Upper lobe of left lung (tissue), 6 donors: ENCODE data around the gene DLX4. TPM values are rescaled to one million over a fixed set of nuclear protein-coding genes. Genes with fewer than 3 reads are reported as not detected.

Source experiments
- ATAC-seq, 2 donors: fragments of 200-7000 bp; cut with Tn5 transposase; one replicate each; pipeline ENCODE4 v1.9.1; 2022; ENCODE audit warnings: mild to moderate bottlenecking in 2 of 2, moderate library complexity in 2 of 2; ENCODE audit not compliant: low FRiP score in 2 of 2
- DNase-seq, 2 donors: peaks; one replicate each; pipeline ENCODE4 v3.0.0-alpha.2; 2019 to 2020
- H3K27ac ChIP-seq, 4 donors: fragments of 200-600 bp; sonication (generic); one replicate each; pipeline ENCODE4 v1.5.1; 2016 to 2019
- H3K27me3 ChIP-seq, 4 donors: fragments of 200-600 bp; sonication (generic); one replicate each; pipeline ENCODE4 v1.5.1; 2017 to 2019
- H3K36me3 ChIP-seq, 4 donors: fragments of 200-600 bp; sonication (generic); one replicate each; pipeline ENCODE4 v1.5.1; 2016 to 2019
- H3K4me1 ChIP-seq, 4 donors: fragments of 200-600 bp; sonication (generic); one replicate each; pipeline ENCODE4 v1.5.1; 2018 to 2019
- H3K4me3 ChIP-seq, 4 donors: fragments of 200-600 bp; sonication (generic); one replicate each; pipeline ENCODE4 v1.5.1; 2017 to 2019; ENCODE audit warnings: mild to moderate bottlenecking in 2 of 4, moderate library complexity in 1 of 4
- H3K9me3 ChIP-seq, 4 donors: fragments of 200-600 bp; sonication (generic); one replicate each; pipeline ENCODE4 v1.5.1; 2018 to 2019
- EP300 ChIP-seq, 4 donors: sonication (generic); formaldehyde crosslinking; IDR thresholded peaks; one replicate each; pipeline ENCODE4 v1.5.1; 2017; ENCODE audit warnings: antibody characterized with exemption in 4 of 4, control low read depth in 2 of 4
- POLR2A ChIP-seq, 4 donors: fragments of 450-650 bp; IDR thresholded peaks; one replicate each; pipeline ENCODE4 v1.5.1; 2016 to 2017; ENCODE audit warnings: antibody characterized with exemption in 4 of 4, mild to moderate bottlenecking in 2 of 4
- POLR2AphosphoS5 ChIP-seq, 2 donors: sonication (generic); formaldehyde crosslinking; IDR thresholded peaks; one replicate each; pipeline ENCODE4 v1.5.1; 2017; ENCODE audit warnings: antibody characterized with exemption in 2 of 2
- WGBS, 2 donors: methylation state at CpG; one replicate each; pipeline ENCODE4 v1.1.5; 2017 to 2018; 5-methylcytosine and 5-hydroxymethylcytosine counted together
- total RNA-seq, 6 donors: library from RNA; depleted of rRNA in 4 of 6; stranded (reverse); fragments of >200 nt in 4 of 6; gene quantifications; one replicate each; pipeline versions ENCODE4 v1.1.0 to v1.2.1, GENCODE V29; 2016 to 2021
- TF ChIP-seq, protein P1 (sequence below), 6 experiments: fragments of 450-650 bp in 4 of 6; fragments of 200-600 bp in 2 of 6; sonication (generic) in 2 of 6; IDR thresholded peaks; one replicate each; pipeline ENCODE4 v1.5.1; 2016 to 2019; ENCODE audit warnings: antibody characterized with exemption in 6 of 6
- donor health status: DM: no; HTN: no; CAD: no; lungs with moderate emphysema.
- donor health status: DM: no; HTN: yes; CAD: no; lungs with severe emphysema.

Gene DLX4
- total RNA-seq, 6 donors from 2014 or later, result 0.61 to 12.7 (median 2.5) TPM

DNA sequence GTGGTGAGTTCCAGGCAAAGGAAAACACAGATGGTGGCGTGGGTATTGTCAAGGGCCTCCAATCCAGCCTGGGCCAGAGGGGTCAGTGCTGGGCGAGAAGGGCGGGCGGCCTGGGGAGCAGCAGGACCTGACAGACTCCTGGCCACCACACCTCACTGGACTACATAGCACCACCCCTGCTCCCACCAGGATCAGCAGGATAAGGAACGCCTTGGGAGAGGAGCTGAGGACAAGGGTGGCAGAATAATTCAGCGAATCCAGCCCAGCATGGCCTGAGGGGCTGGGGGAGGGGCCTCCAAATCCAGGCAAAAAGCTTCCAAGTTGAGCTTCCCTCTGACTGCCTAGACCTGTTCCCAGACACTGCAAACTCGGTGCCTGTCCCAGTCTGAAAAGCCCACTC lies 6.5 kb downstream of the DLX4 start:
- Histone ChIP-seq H3K4me1 (peaks cover 10 to 21% (median 14%) of the 10 kb centered on the region in 4 donors), H3K9me3 (no peaks in the 10 kb centered on the region), H3K27me3 (peaks cover 0 to 36% (median 25%) of the 10 kb centered on the region in 4 donors), H3K4me3 (no peak overlapping the region), H3K36me3 (no peaks in the 10 kb centered on the region), H3K27ac (no peak overlapping the region)
- ATAC-seq, result no peak
- DNase-seq, result no peak
- TF ChIP-seq POLR2AphosphoS5 (IDR thresholded peaks at IDR 0.05), result no peak
- TF ChIP-seq, protein P1, sequence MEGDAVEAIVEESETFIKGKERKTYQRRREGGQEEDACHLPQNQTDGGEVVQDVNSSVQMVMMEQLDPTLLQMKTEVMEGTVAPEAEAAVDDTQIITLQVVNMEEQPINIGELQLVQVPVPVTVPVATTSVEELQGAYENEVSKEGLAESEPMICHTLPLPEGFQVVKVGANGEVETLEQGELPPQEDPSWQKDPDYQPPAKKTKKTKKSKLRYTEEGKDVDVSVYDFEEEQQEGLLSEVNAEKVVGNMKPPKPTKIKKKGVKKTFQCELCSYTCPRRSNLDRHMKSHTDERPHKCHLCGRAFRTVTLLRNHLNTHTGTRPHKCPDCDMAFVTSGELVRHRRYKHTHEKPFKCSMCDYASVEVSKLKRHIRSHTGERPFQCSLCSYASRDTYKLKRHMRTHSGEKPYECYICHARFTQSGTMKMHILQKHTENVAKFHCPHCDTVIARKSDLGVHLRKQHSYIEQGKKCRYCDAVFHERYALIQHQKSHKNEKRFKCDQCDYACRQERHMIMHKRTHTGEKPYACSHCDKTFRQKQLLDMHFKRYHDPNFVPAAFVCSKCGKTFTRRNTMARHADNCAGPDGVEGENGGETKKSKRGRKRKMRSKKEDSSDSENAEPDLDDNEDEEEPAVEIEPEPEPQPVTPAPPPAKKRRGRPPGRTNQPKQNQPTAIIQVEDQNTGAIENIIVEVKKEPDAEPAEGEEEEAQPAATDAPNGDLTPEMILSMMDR (IDR thresholded peaks at IDR 0.05), result no peak
- no peak for TF ChIP-seq EP300 (IDR thresholded peaks at IDR 0.05)
- TF ChIP-seq POLR2A (IDR thresholded peaks at IDR 0.05), result no peak
- 77 to 94% methylated on average over 6 to 7 of the region's 7 CpGs for WGBS, 2 donors

DNA sequence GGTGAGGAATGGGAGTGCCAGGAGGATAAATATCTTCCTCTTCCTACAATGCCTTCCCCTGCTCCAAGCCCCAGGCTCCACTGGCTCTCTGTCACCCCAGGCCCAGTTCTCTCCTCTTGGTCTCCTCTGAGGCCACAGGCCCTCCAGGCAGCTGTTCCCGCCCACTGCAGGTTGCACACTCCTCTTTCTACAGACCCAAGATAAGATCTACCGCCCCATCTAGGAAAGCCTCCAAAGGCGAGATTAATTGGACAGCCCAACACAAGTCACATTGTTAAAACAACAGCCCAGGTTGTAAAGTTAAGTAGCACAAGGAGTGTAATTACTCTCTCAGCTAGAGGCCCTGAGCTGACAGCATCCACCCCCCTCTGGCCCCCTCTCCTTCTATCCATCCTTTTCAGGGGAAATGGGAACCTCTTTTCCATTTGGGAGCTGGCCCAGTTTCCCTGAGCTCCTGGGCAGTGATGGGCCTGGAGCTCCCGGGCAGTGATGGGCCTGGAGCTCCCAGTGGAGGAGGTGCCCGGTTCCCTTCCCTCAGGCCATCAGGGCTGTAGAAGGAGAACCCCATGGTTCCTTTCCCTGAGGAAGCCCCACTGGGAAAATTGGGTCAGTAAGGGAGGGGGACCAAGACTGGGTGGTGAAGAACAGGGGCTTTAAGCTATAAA lies 7.3 kb downstream of the DLX4 start:
- WGBS, 2 donors, result 58 to 76% methylated on average over 5 of the region's 5 CpGs
- no peak for ATAC-seq
- no peak overlapping the region for H3K27ac ChIP-seq
- no peak overlapping the region for H3K4me3 ChIP-seq
- H3K4me1 ChIP-seq, result peaks cover 10 to 20% (median 14%) of the 10 kb centered on the region in 4 donors
- no peaks in the 10 kb centered on the region for H3K36me3 ChIP-seq
- H3K27me3 ChIP-seq, result peaks cover 0 to 29% (median 21%) of the 10 kb centered on the region in 4 donors
- no peaks in the 10 kb centered on the region for H3K9me3 ChIP-seq
- no peak for TF ChIP-seq POLR2AphosphoS5 (IDR thresholded peaks at IDR 0.05)
- no peak for TF ChIP-seq EP300 (IDR thresholded peaks at IDR 0.05)
- TF ChIP-seq, protein P1 (IDR thresholded peaks at IDR 0.05), result no peak
- TF ChIP-seq POLR2A (IDR thresholded peaks at IDR 0.05), result no peak
- DNase-seq, result no peak

DNA sequence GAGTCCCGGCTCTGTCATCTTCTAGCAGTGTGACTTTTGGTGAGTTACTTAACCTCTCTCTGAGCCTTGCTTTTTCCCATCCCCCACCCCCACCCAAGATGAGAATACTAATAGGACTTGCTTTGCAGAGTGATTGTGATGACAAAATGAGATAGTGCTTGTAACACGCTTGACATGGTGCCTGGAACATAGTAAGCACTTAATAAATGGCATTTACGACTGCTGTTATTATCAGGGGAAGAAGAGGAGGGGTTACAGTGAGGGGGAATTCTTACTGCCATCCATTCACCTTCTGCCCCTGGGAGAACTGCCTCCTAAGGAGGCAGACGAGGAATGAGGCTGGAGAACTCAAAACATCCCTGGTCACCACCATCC lies 7.8 kb downstream of the DLX4 start:
- TF ChIP-seq POLR2A (IDR thresholded peaks at IDR 0.05) (no peak), EP300 (IDR thresholded peaks at IDR 0.05) (no peak), POLR2AphosphoS5 (IDR thresholded peaks at IDR 0.05) (no peak)
- peaks cover 0 to 24% (median 16%) of the 10 kb centered on the region in 4 donors for H3K27me3 ChIP-seq
- no peaks in the 10 kb centered on the region for H3K36me3 ChIP-seq
- no peaks in the 10 kb centered on the region for H3K9me3 ChIP-seq
- H3K4me3 ChIP-seq, result no peak overlapping the region
- 70 to 79% methylated on average over 4 of the region's 4 CpGs for WGBS, 2 donors
- peaks cover 9 to 14% (median 10%) of the 10 kb centered on the region in 4 donors for H3K4me1 ChIP-seq
- no peak overlapping the region for H3K27ac ChIP-seq
- ATAC-seq (no peak), DNase-seq (no peak)

DNA sequence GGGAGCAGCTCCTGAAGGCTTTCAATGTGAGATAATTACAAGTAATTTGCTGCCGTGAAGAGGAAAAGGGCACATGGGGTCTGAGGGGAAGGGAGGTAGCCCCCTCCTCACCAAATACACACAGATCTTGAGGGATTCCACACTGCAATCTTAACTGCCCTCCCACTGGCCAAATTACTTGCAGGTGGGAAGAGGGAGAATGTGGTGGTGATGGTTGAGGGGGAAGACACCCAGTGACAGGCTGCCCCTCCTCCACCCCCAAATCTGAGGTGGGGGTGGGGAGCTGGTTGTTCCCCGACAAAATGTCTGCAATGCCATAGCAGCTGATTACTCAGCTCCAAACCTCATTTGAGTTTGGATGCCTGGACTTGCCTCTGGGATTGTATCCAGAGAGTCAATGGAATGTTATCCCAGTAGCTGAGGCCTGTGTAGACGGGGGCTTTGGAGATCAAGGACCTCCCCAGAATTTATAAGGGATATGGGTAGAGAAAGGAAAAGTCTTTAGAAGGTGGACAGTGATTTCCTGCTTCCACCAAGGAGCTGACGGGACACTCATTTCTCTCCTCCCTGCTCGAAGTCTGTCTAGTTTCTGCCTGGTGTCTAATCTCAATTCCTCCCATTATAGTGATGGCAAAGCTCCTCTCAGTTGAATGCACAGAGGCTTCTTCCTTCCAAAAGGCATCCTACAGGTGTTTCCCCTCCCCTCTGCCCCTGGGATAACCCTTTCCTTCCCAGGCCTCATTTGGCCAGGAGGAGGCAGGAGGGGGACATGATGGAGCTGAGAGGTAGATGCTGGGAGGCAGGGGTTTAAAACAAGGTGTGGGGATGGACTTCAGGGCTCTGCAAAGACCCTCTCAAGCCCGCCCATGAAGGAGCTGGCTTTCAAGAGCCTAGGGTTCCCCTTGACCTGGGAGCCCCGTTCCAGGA lies 8.7 kb downstream of the DLX4 start:
- TF ChIP-seq POLR2AphosphoS5 (IDR thresholded peaks at IDR 0.05) (no peak), POLR2A (IDR thresholded peaks at IDR 0.05) (no peak), EP300 (IDR thresholded peaks at IDR 0.05) (no peak)
- TF ChIP-seq, protein P1 (IDR thresholded peaks at IDR 0.05), result no peak
- Histone ChIP-seq H3K9me3 (no peaks in the 10 kb centered on the region), H3K36me3 (no peaks in the 10 kb centered on the region), H3K4me1 (peaks cover 0 to 5% (median 1%) of the 10 kb centered on the region in 4 donors), H3K4me3 (no peak overlapping the region), H3K27ac (no peak overlapping the region), H3K27me3 (peaks cover 0 to 14% (median 8%) of the 10 kb centered on the region in 4 donors)
- 57 to 61% methylated on average over 7 of the region's 7 CpGs for WGBS, 2 donors
- DNase-seq (no peak), ATAC-seq (no peak)

DNA sequence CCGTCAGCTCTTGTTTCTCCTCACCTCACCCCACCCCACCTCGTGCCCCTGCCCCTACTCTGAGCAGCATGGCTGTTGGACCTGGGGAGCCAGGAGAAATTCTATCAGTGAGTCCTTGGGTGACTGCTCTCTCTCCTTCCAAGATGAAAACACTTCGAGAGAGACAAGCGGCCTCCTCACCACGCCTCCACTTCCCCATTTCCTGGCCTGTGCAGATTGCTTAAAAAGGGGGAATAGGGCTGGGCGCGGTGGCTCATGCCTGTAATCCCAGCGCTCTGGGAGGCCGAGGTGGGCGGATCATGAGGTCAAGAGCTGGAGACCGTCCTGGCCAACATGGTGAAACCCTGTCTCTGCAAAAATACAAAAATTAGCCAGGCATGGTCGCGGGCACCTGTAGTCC lies 9.5 kb downstream of the DLX4 start:
- TF ChIP-seq, protein P1 (IDR thresholded peaks at IDR 0.05), result no peak
- TF ChIP-seq POLR2A (IDR thresholded peaks at IDR 0.05) (no peak), EP300 (IDR thresholded peaks at IDR 0.05) (no peak), POLR2AphosphoS5 (IDR thresholded peaks at IDR 0.05) (no peak)

More for the DNA sequence above, 9.5 kb downstream of the DLX4 start:
- Histone ChIP-seq H3K4me1 (no peaks in the 10 kb centered on the region), H3K27me3 (peaks cover 0 to 7% (median 3%) of the 10 kb centered on the region in 4 donors), H3K27ac (no peak overlapping the region), H3K9me3 (no peaks in the 10 kb centered on the region), H3K4me3 (no peak overlapping the region), H3K36me3 (no peaks in the 10 kb centered on the region)
- DNase-seq, result peak in 1 of 2 donors; percentile 46
- 51 to 61% methylated on average over 12 to 13 of the region's 13 CpGs for WGBS, 2 donors
- peak in 1 of 2 donors; percentile 65 for ATAC-seq
